Chondrocyte (in vitro differentiated cells): Measurements from ENCODE around the gene LTBP1. TPM values are rescaled to one million over a fixed set of nuclear protein-coding genes. Genes with fewer than 3 reads are reported as not detected.

Experiments used
- DNase-seq: peaks from one replicate; pipeline ENCODE4 v3.0.0; 2021; ENCODE audit warnings: mixed read lengths, low spot score
- H3K27ac Mint-ChIP-seq: one replicate; pipeline ENCODE4 v1.8.0; 2021; ENCODE audit warnings: mild to moderate bottlenecking, moderate library complexity, mixed read lengths; ENCODE audit not compliant: unreplicated experiment
- H3K27me3 Mint-ChIP-seq: 2 replicates; pipeline ENCODE4 v1.8.0; 2021; ENCODE audit warnings: low read depth, mixed read lengths
- H3K36me3 Mint-ChIP-seq: 2 replicates; pipeline ENCODE4 v1.8.0; 2021; ENCODE audit warnings: low read depth, mixed read lengths
- H3K4me1 Mint-ChIP-seq: 2 replicates; pipeline ENCODE4 v1.8.0; 2021; ENCODE audit warnings: low read depth, mild to moderate bottlenecking, mixed read lengths
- H3K4me3 Mint-ChIP-seq: one replicate; pipeline ENCODE4 v1.8.0; 2021; ENCODE audit warnings: mild to moderate bottlenecking, moderate library complexity, mixed read lengths; ENCODE audit not compliant: unreplicated experiment
- H3K9me3 Mint-ChIP-seq: 2 replicates; pipeline ENCODE4 v1.8.0; 2021; ENCODE audit warnings: low read depth, mixed read lengths
- CTCF ChIP-seq: fragments of 200-600 bp; sonication (generic); IDR thresholded peaks from 2 replicates; pipeline ENCODE4 v1.5.0; 2021; ENCODE audit warnings: antibody characterized with exemption, mild to moderate bottlenecking, moderate library complexity
- total RNA-seq: library from RNA; stranded (reverse); gene quantifications from 3 replicates; pipeline ENCODE4 v1.2.1, GENCODE V29; 2021

The LTBP1 gene
- total RNA-seq, 1 donor from 2014 or later = 398 TPM

GRCh38 chr2:33184041-33184440, 237.3 kb downstream of the LTBP1 start:
- H3K4me3 Mint-ChIP-seq = no peak overlapping the region
- peaks cover 26% of the 10 kb centered on the region for H3K36me3 Mint-ChIP-seq
- TF ChIP-seq CTCF = no peak
- no peak for DNase-seq
- peaks cover 31% of the 10 kb centered on the region for H3K4me1 Mint-ChIP-seq
- H3K27me3 Mint-ChIP-seq = no peaks in the 10 kb centered on the region
- H3K9me3 Mint-ChIP-seq = peaks cover 5% of the 10 kb centered on the region
- no peak overlapping the region for H3K27ac Mint-ChIP-seq

GRCh38 chr2:33186937-33187336, 240.2 kb downstream of the LTBP1 start:
- H3K4me1 Mint-ChIP-seq = peaks cover 14% of the 10 kb centered on the region
- no peak for TF ChIP-seq CTCF
- H3K27me3 Mint-ChIP-seq = no peaks in the 10 kb centered on the region
- DNase-seq = no peak
- H3K9me3 Mint-ChIP-seq = peaks cover 3% of the 10 kb centered on the region
- H3K27ac Mint-ChIP-seq = no peak overlapping the region
- H3K4me3 Mint-ChIP-seq = no peak overlapping the region
- H3K36me3 Mint-ChIP-seq = peaks cover 34% of the 10 kb centered on the region

GRCh38 chr2:33188799-33189198, 242.0 kb downstream of the LTBP1 start:
- no peak overlapping the region for H3K4me3 Mint-ChIP-seq
- DNase-seq = no peak
- no peak for TF ChIP-seq CTCF
- H3K4me1 Mint-ChIP-seq = peaks cover 12% of the 10 kb centered on the region
- H3K36me3 Mint-ChIP-seq = peaks cover 33% of the 10 kb centered on the region
- no peaks in the 10 kb centered on the region for H3K27me3 Mint-ChIP-seq
- H3K9me3 Mint-ChIP-seq = no peaks in the 10 kb centered on the region
- no peak overlapping the region for H3K27ac Mint-ChIP-seq

GRCh38 chr2:33190393-33190937, 243.7 kb downstream of the LTBP1 start:
- Mint-ChIP-seq H3K4me3 (no peak overlapping the region), H3K4me1 (peaks cover 12% of the 10 kb centered on the region), H3K36me3 (peaks cover 34% of the 10 kb centered on the region), H3K27me3 (no peaks in the 10 kb centered on the region), H3K27ac (peak overlapping the region; percentile 32), H3K9me3 (no peaks in the 10 kb centered on the region)
- no peak for DNase-seq
- TF ChIP-seq CTCF = no peak

GRCh38 chr2:33195891-33196290, 249.1 kb downstream of the LTBP1 start:
- Mint-ChIP-seq H3K27me3 (no peaks in the 10 kb centered on the region), H3K36me3 (peaks cover 23% of the 10 kb centered on the region), H3K4me1 (peaks cover 6% of the 10 kb centered on the region), H3K9me3 (no peaks in the 10 kb centered on the region), H3K27ac (no peak overlapping the region), H3K4me3 (no peak overlapping the region)
- DNase-seq = no peak
- no peak for TF ChIP-seq CTCF
